ENCODE measurements around the gene FER. TPM values are rescaled to one million over a fixed set of nuclear protein-coding genes. Genes with fewer than 3 reads are reported as not detected.
A peak's percentile ranks its signal among the peaks of the same experiment; 100 is the strongest.

FER gene
- total and polyA plus RNA-seq, 10 of the 15 experiments (the other 5 are each of a cell fraction or from before 2014, with no cell fraction given): 4.4 to 19.1 (median 9.6) TPM

DNA sequence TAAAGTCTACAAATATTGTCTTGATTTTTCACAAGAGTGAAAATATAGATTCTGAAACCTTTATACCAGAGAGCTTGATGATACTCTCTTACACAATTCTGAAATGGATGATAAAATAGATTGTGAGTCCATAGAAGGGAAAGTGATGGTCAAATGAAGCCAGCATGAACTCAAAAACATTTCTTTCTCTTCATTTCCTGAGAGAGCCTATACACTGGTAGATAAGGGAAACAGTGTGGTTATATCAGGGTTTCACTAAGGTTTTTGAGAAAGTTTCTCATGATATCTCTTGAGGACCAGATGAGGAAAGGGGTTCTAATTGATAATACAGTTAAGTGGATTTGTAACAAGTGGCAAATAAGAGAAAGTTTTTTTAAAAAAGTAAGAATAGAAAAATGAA is 407.9 kb downstream of the FER start:
- no TSS peak for BruUV-seq (replicated peaks)
- Histone ChIP-seq H3K9ac (ENCODE audit: control insufficient read depth, insufficient read depth, low read length) (no peak overlapping the region), H3K9me3 (replicated peaks; ENCODE audit: control insufficient read depth, insufficient read depth, low read length) (no peaks in the 10 kb centered on the region), H3K4me2 (ENCODE audit: control insufficient read depth, insufficient read depth) (no peak overlapping the region), H4K20me1 (ENCODE audit: control insufficient read depth, insufficient read depth) (no peaks in the 10 kb centered on the region), H2AFZ (ENCODE audit: control insufficient read depth, low read depth, low read length) (no peak overlapping the region), H3K79me2 (ENCODE audit: control insufficient read depth, insufficient read depth, low read length) (no peaks in the 10 kb centered on the region), H3K4me1 (ENCODE audit: control insufficient read depth, insufficient read depth, low read length) (no peaks in the 10 kb centered on the region), H3K36me3 (ENCODE audit: control insufficient read depth in 2 of 2, insufficient read depth in 2 of 2, low read length in 1 of 2) (no peaks in the 10 kb centered on the region), H3K4me3 (no peak overlapping the region), H3K27me3 (replicated peaks in 1 of 2; ENCODE audit: control insufficient read depth in 2 of 2, insufficient read depth in 2 of 2, low read length in 1 of 2) (no peaks in the 10 kb centered on the region), H3K27ac (ENCODE audit: control insufficient read depth, insufficient read depth) (no peak overlapping the region)
- ChIA-PET CTCF (interaction anchor here (0.8 kb wide), 1 partner anchor 17 kb away, joined by 3 read pairs; no protein-coding TSS in a partner anchor), RAD21 (ENCODE audit: unreplicated experiment) (no interaction called here), POLR2A (no interaction called here), SMC1A (ENCODE audit: uncharacterized antibody, unreplicated experiment) (interaction anchor here (1.5 kb wide), 1 partner anchor 11 kb away, joined by 3 read pairs; no protein-coding TSS in a partner anchor)
- intact Hi-C loops (cut with micrococcal nuclease; ENCODE audit: unreplicated experiment) (loop anchor here (10.0 kb wide), 1 partner anchor 471 kb away; no protein-coding TSS in a partner anchor), in situ Hi-C loops (cut with MboI) (no loop called here)
- peak; percentile 64 for ATAC-seq
- no peak for DNase-seq (ENCODE audit: low read depth, low spot score)
- FAIRE-seq: peak; percentile 44
- TF ChIP-seq HDGF (IDR thresholded peaks at IDR 0.05) (no peak), RB1 (IDR thresholded peaks at IDR 0.05; ENCODE audit: borderline replicate concordance) (no peak), SP1 (IDR thresholded peaks at IDR 0.05; ENCODE audit: low read depth, low read length) (no peak), E2F8 (IDR thresholded peaks at IDR 0.05; ENCODE audit: low read depth, partially characterized antibody) (no peak), ESRRA (IDR thresholded peaks at IDR 0.05; ENCODE audit: low read length) (no peak), KDM1A (IDR thresholded peaks at IDR 0.05; ENCODE audit: borderline replicate concordance) (no peak), SIN3A (IDR thresholded peaks at IDR 0.05; ENCODE audit: low read depth, low read length) (no peak), ZSCAN29 (IDR thresholded peaks at IDR 0.05) (no peak), RAD21 (IDR thresholded peaks at IDR 0.05; ENCODE audit: insufficient read depth, low read depth, low read length) (no peak), TBL1XR1 (IDR thresholded peaks at IDR 0.05; ENCODE audit: low read depth, low read length) (no peak), MEF2A (IDR thresholded peaks at IDR 0.05; ENCODE audit: insufficient read depth, low read depth, low read length) (no peak), CBFB (IDR thresholded peaks at IDR 0.05; ENCODE audit: low read depth) (no peak), JUNB (IDR thresholded peaks at IDR 0.05) (0 out of 2 replicates have a peak, but pooled peaks have one; percentile 17), MTA2 (IDR thresholded peaks at IDR 0.05; ENCODE audit: low read depth) (no peak)
- TF ChIP-seq, protein P1, sequence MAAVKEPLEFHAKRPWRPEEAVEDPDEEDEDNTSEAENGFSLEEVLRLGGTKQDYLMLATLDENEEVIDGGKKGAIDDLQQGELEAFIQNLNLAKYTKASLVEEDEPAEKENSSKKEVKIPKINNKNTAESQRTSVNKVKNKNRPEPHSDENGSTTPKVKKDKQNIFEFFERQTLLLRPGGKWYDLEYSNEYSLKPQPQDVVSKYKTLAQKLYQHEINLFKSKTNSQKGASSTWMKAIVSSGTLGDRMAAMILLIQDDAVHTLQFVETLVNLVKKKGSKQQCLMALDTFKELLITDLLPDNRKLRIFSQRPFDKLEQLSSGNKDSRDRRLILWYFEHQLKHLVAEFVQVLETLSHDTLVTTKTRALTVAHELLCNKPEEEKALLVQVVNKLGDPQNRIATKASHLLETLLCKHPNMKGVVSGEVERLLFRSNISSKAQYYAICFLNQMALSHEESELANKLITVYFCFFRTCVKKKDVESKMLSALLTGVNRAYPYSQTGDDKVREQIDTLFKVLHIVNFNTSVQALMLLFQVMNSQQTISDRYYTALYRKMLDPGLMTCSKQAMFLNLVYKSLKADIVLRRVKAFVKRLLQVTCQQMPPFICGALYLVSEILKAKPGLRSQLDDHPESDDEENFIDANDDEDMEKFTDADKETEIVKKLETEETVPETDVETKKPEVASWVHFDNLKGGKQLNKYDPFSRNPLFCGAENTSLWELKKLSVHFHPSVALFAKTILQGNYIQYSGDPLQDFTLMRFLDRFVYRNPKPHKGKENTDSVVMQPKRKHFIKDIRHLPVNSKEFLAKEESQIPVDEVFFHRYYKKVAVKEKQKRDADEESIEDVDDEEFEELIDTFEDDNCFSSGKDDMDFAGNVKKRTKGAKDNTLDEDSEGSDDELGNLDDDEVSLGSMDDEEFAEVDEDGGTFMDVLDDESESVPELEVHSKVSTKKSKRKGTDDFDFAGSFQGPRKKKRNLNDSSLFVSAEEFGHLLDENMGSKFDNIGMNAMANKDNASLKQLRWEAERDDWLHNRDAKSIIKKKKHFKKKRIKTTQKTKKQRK (IDR thresholded peaks at IDR 0.05; ENCODE audit: low read depth, low read length): no peak
- TF ChIP-seq, protein P2, sequence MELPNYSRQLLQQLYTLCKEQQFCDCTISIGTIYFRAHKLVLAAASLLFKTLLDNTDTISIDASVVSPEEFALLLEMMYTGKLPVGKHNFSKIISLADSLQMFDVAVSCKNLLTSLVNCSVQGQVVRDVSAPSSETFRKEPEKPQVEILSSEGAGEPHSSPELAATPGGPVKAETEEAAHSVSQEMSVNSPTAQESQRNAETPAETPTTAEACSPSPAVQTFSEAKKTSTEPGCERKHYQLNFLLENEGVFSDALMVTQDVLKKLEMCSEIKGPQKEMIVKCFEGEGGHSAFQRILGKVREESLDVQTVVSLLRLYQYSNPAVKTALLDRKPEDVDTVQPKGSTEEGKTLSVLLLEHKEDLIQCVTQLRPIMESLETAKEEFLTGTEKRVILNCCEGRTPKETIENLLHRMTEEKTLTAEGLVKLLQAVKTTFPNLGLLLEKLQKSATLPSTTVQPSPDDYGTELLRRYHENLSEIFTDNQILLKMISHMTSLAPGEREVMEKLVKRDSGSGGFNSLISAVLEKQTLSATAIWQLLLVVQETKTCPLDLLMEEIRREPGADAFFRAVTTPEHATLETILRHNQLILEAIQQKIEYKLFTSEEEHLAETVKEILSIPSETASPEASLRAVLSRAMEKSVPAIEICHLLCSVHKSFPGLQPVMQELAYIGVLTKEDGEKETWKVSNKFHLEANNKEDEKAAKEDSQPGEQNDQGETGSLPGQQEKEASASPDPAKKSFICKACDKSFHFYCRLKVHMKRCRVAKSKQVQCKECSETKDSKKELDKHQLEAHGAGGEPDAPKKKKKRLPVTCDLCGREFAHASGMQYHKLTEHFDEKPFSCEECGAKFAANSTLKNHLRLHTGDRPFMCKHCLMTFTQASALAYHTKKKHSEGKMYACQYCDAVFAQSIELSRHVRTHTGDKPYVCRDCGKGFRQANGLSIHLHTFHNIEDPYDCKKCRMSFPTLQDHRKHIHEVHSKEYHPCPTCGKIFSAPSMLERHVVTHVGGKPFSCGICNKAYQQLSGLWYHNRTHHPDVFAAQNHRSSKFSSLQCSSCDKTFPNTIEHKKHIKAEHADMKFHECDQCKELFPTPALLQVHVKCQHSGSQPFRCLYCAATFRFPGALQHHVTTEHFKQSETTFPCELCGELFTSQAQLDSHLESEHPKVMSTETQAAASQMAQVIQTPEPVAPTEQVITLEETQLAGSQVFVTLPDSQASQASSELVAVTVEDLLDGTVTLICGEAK (IDR thresholded peaks at IDR 0.05; ENCODE audit: borderline replicate concordance): no peak
